Keratinocyte (primary cell): Measurements from ENCODE around the gene DLGAP1. TPM values are rescaled to one million over a fixed set of nuclear protein-coding genes. Genes with fewer than 3 reads are reported as not detected.

ENCODE experiments used
- DNase-seq: peaks from one replicate; pipeline ENCODE4 v3.0.0-alpha.2; 2011; ENCODE audit warnings: low read depth, missing footprints, low spot score
- FAIRE-seq: peaks from 2 replicates; lab custom pipeline; 2011; peaks lifted over from hg19 to GRCh38; lab: Jason Lieb, UNC
- H2AFZ ChIP-seq: 2 replicates; pipeline ENCODE4 v1.6.0; 2012; ENCODE audit warnings: low read length, control low read depth, inconsistent platforms; ENCODE audit not compliant: control insufficient read depth
- H3K27ac ChIP-seq: 2 replicates; pipeline ENCODE4 v1.5.1; 2011; ENCODE audit warnings: low read length; ENCODE audit not compliant: control insufficient read depth, insufficient read depth
- H3K27me3 ChIP-seq: 3 replicates; pipeline ENCODE4 v1.6.0; 2011; ENCODE audit warnings: low read length; ENCODE audit not compliant: control insufficient read depth, insufficient read depth; ENCODE audit errors: extremely low read depth
- H3K36me3 ChIP-seq, 2 experiments: 2 replicates in 1 of 2; 3 replicates in 1 of 2; pipeline ENCODE4 v1.5.1; 2011; ENCODE audit warnings: low read length in 2 of 2, mild to moderate bottlenecking in 1 of 2; ENCODE audit not compliant: control insufficient read depth in 2 of 2, insufficient read depth in 2 of 2; ENCODE audit errors: extremely low read depth in 1 of 2
- H3K4me1 ChIP-seq: 3 replicates; pipeline ENCODE4 v1.5.1; 2011; ENCODE audit warnings: low read length; ENCODE audit not compliant: control insufficient read depth, insufficient read depth; ENCODE audit errors: extremely low read depth
- H3K4me2 ChIP-seq: 3 replicates; pipeline ENCODE4 v1.6.0; 2011; ENCODE audit warnings: low read depth, low read length; ENCODE audit not compliant: control insufficient read depth, insufficient read depth; ENCODE audit errors: extremely low read depth
- H3K4me3 ChIP-seq, 3 experiments: fragments of 200-600 bp in 1 of 3; sonication (generic) in 1 of 3; 2 replicates in 2 of 3; 3 replicates in 1 of 3; pipeline ENCODE4 v1.5.1; 2011 to 2016; ENCODE audit warnings: low read length in 3 of 3, mild to moderate bottlenecking in 3 of 3, control low read depth in 2 of 3, inconsistent platforms in 1 of 3, low read depth in 1 of 3, mixed read lengths in 1 of 3, mixed run types in 1 of 3, moderate library complexity in 1 of 3; ENCODE audit not compliant: control insufficient read depth in 2 of 3, insufficient read depth in 2 of 3; ENCODE audit errors: extremely low read depth in 1 of 3
- H3K79me2 ChIP-seq: 2 replicates; pipeline ENCODE4 v1.6.0; 2012; ENCODE audit warnings: low read length; ENCODE audit not compliant: control insufficient read depth, insufficient read depth
- H3K9ac ChIP-seq: 3 replicates; pipeline ENCODE4 v1.6.0; 2011; ENCODE audit warnings: low read length; ENCODE audit not compliant: control insufficient read depth, insufficient read depth; ENCODE audit errors: extremely low read depth
- H3K9me1 ChIP-seq: 3 replicates; pipeline ENCODE4 v1.6.0; 2011; ENCODE audit warnings: low read length; ENCODE audit not compliant: control insufficient read depth, insufficient read depth; ENCODE audit errors: extremely low read depth
- H3K9me3 ChIP-seq: 2 replicates; pipeline ENCODE4 v1.5.1; 2012; ENCODE audit warnings: low read depth, low read length; ENCODE audit not compliant: control insufficient read depth
- H4K20me1 ChIP-seq: 3 replicates; pipeline ENCODE4 v1.6.0; 2011; ENCODE audit warnings: low read length; ENCODE audit not compliant: control insufficient read depth, insufficient read depth; ENCODE audit errors: extremely low read depth
- CTCF ChIP-seq, 3 experiments: IDR thresholded peaks in 1 of 3; conservative IDR thresholded peaks in 1 of 3; optimal IDR thresholded peaks in 1 of 3; 2 replicates in 2 of 3; 3 replicates in 1 of 3; pipeline versions ENCODE3 to v1.5.1; 2011; ENCODE audit warnings: low read length in 3 of 3, mild to moderate bottlenecking in 3 of 3, moderate library complexity in 2 of 3, control low read depth in 1 of 3, inconsistent platforms in 1 of 3; ENCODE audit not compliant: insufficient read depth in 2 of 3; ENCODE audit errors: extremely low read depth in 1 of 3
- EZH2 ChIP-seq: IDR thresholded peaks from one replicate; pipeline ENCODE4 v1.6.1; 2012; ENCODE audit warnings: inconsistent platforms, mild to moderate bottlenecking, low read length, moderate library complexity
- dilution Hi-C: fragments of 300-500 bp; cut with MboI; formaldehyde crosslinking; loops from one replicate; pipeline ENCODE4 v1.7.0; 2020; ENCODE audit warnings: low sequenced_read_pairs; ENCODE audit not compliant: extremely low pct_ligation_motif_present
- polyA plus RNA-seq, 5 experiments: library from polyadenylated mRNA; depleted of rRNA in 3 of 5; stranded (reverse) in 3 of 5; stranded (forward) in 1 of 5; unstranded in 1 of 5; fragments of >200 nt; gene quantifications; 1 replicate in 1 of 5; 2 replicates in 3 of 5; 3 replicates in 1 of 5; pipeline versions ENCODE4 v1.2.1 to v1.2.3, GENCODE V29; 2011 to 2012; ENCODE audit warnings: missing spikeins in 2 of 5, low read depth in 1 of 5, low replicate concordance in 1 of 5

The DLGAP1 gene
- polyA plus RNA-seq, 1 donor (not counting 4 experiments of a cell fraction or from before 2014, with no cell fraction given), result not detected

GRCh38 chr18:4270016-4270415 is 185.1 kb downstream of the DLGAP1 start:
- dilution Hi-C loops, result no loop called here
- Histone ChIP-seq H3K27ac (no peak overlapping the region), H3K4me3 (no peak overlapping the region), H2AFZ (no peak overlapping the region), H3K36me3 (no peaks in the 10 kb centered on the region), H3K9me3 (no peaks in the 10 kb centered on the region), H3K9me1 (no peaks in the 10 kb centered on the region), H3K27me3 (no peaks in the 10 kb centered on the region), H3K79me2 (no peaks in the 10 kb centered on the region), H4K20me1 (no peaks in the 10 kb centered on the region), H3K4me2 (no peak overlapping the region), H3K9ac (no peak overlapping the region), H3K4me1 (no peaks in the 10 kb centered on the region)
- TF ChIP-seq EZH2 (no peak), CTCF (optimal IDR thresholded peaks at IDR 0.05 in 1 of 3, IDR thresholded peaks at IDR 0.05 in 1 of 3, conservative IDR thresholded peaks at IDR 0.05 in 1 of 3; ENCODE audit: extremely low read depth in 1 of 3, insufficient read depth in 2 of 3, low read length in 3 of 3) (no peak)
- DNase-seq (no peak), FAIRE-seq (no peak)

GRCh38 chr18:4267641-4268040 is 187.5 kb downstream of the DLGAP1 start:
- Histone ChIP-seq H3K27ac (no peak overlapping the region), H2AFZ (no peak overlapping the region), H3K4me2 (no peak overlapping the region), H3K4me1 (no peaks in the 10 kb centered on the region), H4K20me1 (no peaks in the 10 kb centered on the region), H3K9ac (no peak overlapping the region), H3K27me3 (no peaks in the 10 kb centered on the region), H3K9me1 (no peaks in the 10 kb centered on the region), H3K4me3 (no peak overlapping the region), H3K36me3 (no peaks in the 10 kb centered on the region), H3K79me2 (no peaks in the 10 kb centered on the region), H3K9me3 (no peaks in the 10 kb centered on the region)
- FAIRE-seq (no peak), DNase-seq (no peak)
- dilution Hi-C loops, result no loop called here
- TF ChIP-seq EZH2 (no peak), CTCF (optimal IDR thresholded peaks at IDR 0.05 in 1 of 3, IDR thresholded peaks at IDR 0.05 in 1 of 3, conservative IDR thresholded peaks at IDR 0.05 in 1 of 3; ENCODE audit: extremely low read depth in 1 of 3, insufficient read depth in 2 of 3, low read length in 3 of 3) (no peak)
